Measurements from ENCODE around the gene ADAMTS14.

The ADAMTS14 gene

GRCh38 chr10:70785190-70785589, 112.9 kb downstream of the ADAMTS14 start, which contains the start of gene TBATA:
TBATA (minus strand) TSS chr10:70785377; CDS start chr10:70783379, 1,998 bp downstream.
- TF ChIP-seq CTCF (IDR thresholded peaks at IDR 0.05; ENCODE audit: extremely low read depth, missing control alignments), result no peak
- no peak for DNase-seq (ENCODE audit: low spot score)

- DNase-seq (ENCODE audit: low spot score), result no peak
- TF ChIP-seq CTCF (IDR thresholded peaks at IDR 0.05; ENCODE audit: extremely low read depth, missing control alignments), result no peak
Measured at GRCh38 chr10:70786799-70787415, 114.6 kb downstream of the ADAMTS14 start.

- no peak for DNase-seq (ENCODE audit: low spot score)
- TF ChIP-seq CTCF (IDR thresholded peaks at IDR 0.05; ENCODE audit: extremely low read depth, missing control alignments), result no peak
Measured at GRCh38 chr10:70791386-70792039, 119.2 kb downstream of the ADAMTS14 start.

GRCh38 chr10:70795613-70796012, 123.3 kb downstream of the ADAMTS14 start:
- DNase-seq (ENCODE audit: low spot score), result no peak
- no peak for TF ChIP-seq CTCF (IDR thresholded peaks at IDR 0.05; ENCODE audit: extremely low read depth, missing control alignments)

- DNase-seq (ENCODE audit: low spot score), result no peak
- TF ChIP-seq CTCF (IDR thresholded peaks at IDR 0.05; ENCODE audit: extremely low read depth, missing control alignments), result no peak
Measured at GRCh38 chr10:70797840-70798239, 125.5 kb downstream of the ADAMTS14 start.

GRCh38 chr10:70799124-70799523, 126.8 kb downstream of the ADAMTS14 start:
- no peak for DNase-seq (ENCODE audit: low spot score)
- no peak for TF ChIP-seq CTCF (IDR thresholded peaks at IDR 0.05; ENCODE audit: extremely low read depth, missing control alignments)

- no peak for TF ChIP-seq CTCF (IDR thresholded peaks at IDR 0.05; ENCODE audit: extremely low read depth, missing control alignments)
- DNase-seq (ENCODE audit: low spot score), result no peak
Measured at GRCh38 chr10:70801854-70802253, 129.5 kb downstream of the ADAMTS14 start.
